ENCODE data around the gene TARS1. TPM values are rescaled to one million over a fixed set of nuclear protein-coding genes. Genes with fewer than 3 reads are reported as not detected.
A peak's percentile ranks its signal among the peaks of the same experiment; 100 is the strongest.

The TARS1 gene
- total RNA-seq, 1 experiment from 2014 or later = 584 TPM

DNA sequence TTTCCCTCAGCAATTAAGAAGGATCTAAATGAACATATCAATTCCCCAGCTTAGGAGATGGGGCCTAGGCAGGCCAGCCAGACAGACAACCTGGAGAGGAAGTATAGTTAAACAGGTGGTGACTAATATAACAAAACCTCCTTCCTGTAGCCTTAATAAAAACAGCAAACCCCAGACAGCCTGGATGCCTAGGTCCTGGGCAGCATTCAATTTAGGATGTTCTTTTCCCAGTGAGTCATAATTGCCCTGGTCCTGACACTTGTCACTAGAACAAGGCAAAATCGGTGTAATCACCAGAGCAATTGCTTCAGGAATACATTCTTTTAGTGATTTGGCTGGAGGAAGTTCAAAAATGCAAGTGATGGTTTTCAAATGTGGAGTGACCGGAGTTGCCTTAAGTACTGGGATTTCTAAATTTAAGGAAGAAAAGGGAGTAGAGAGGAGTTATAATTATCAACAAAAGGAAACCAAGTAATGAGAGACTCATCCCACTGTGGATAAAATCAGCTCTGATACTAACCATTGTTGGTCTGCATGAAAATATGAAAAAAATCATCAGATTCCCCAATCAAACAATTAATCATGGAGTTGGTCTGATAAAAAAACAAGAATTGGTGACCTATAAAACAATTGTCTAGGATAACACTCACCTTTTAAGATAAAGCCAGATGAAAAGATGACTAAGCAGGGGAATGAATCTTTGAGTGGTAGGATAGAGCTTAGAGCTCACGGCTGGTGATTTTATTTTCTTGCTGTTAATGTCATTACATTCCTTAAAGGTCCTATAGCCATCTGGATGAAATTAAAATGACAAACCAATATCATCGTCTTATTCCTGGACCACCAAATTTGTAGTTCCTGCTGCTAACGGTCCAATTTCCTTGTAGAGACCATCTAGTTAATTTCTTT lies 39.0 kb upstream of the TARS1 start:
- Histone ChIP-seq H3K4me2 (peak overlapping the region; percentile 40), H3K4me3 (no peak overlapping the region), H4K20me1 (ENCODE audit: insufficient read depth) (no peaks in the 10 kb centered on the region), H3K9me2 (ENCODE audit: insufficient read depth) (no peaks in the 10 kb centered on the region), H3K4me1 (replicated peaks; ENCODE audit: insufficient read depth) (peaks cover 32% of the 10 kb centered on the region), H3K27me3 (ENCODE audit: insufficient read depth, low read depth) (no peaks in the 10 kb centered on the region), H3K79me2 (ENCODE audit: low read depth) (no peaks in the 10 kb centered on the region), H3K27ac (peak overlapping the region; percentile 61), H3K9me3 (ENCODE audit: insufficient read depth, low read depth) (peaks cover 8% of the 10 kb centered on the region; the same call in 1 of the 2 replicates), H3F3A (ENCODE audit: insufficient read depth, low read depth) (peaks cover 23% of the 10 kb centered on the region), H3K36me3 (ENCODE audit: low read depth) (no peaks in the 10 kb centered on the region), H2AFZ (peak overlapping the region; percentile 56; the same call in 1 of the 2 replicates)
- no TSS peak for BruUV-seq (replicated peaks)
- peak; percentile 76 to 92 for DNase-seq
- no peak for TF ChIP-seq EZH2 (IDR thresholded peaks at IDR 0.05; ENCODE audit: low read depth)
- TF ChIP-seq, protein P1, sequence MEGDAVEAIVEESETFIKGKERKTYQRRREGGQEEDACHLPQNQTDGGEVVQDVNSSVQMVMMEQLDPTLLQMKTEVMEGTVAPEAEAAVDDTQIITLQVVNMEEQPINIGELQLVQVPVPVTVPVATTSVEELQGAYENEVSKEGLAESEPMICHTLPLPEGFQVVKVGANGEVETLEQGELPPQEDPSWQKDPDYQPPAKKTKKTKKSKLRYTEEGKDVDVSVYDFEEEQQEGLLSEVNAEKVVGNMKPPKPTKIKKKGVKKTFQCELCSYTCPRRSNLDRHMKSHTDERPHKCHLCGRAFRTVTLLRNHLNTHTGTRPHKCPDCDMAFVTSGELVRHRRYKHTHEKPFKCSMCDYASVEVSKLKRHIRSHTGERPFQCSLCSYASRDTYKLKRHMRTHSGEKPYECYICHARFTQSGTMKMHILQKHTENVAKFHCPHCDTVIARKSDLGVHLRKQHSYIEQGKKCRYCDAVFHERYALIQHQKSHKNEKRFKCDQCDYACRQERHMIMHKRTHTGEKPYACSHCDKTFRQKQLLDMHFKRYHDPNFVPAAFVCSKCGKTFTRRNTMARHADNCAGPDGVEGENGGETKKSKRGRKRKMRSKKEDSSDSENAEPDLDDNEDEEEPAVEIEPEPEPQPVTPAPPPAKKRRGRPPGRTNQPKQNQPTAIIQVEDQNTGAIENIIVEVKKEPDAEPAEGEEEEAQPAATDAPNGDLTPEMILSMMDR (conservative IDR thresholded peaks at IDR 0.05) = no peak
- intact Hi-C loops (cut with micrococcal nuclease; ENCODE audit: unreplicated experiment) = loop anchor here (1.0 to 5.0 kb wide), 4 partner anchors 58 to 634 kb away; no protein-coding TSS in a partner anchor
- ChIA-PET POLR2A (ENCODE audit: unreplicated experiment) (no interaction called here), CTCF (interaction anchor here (0.6 kb wide), 1 partner anchor 20 kb away, joined by 3 read pairs; no protein-coding TSS in a partner anchor)

DNA sequence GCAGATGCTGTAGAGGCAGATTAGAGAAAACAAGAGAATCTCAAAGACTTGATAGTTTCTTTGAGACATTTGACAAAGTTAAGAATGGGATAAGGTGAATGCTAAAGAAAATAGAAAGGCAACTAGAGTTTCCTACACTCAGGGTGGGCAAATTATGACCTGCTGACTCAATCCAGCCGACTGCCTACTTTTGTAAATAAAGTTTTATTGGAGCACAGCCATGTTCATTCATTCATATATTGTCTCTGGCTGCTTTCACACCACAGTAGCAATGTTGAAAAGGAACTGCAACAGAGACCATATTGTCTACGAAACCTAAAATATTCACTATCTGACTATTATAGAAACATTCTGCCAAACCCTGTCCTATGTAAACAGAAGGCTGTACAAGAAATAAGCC lies 37.6 kb upstream of the TARS1 start:
- Histone ChIP-seq H3K4me3 (no peak overlapping the region), H3K9me3 (ENCODE audit: insufficient read depth, low read depth) (peaks cover 8% of the 10 kb centered on the region; the same call in 1 of the 2 replicates), H2AFZ (no peak overlapping the region), H3K27me3 (ENCODE audit: insufficient read depth, low read depth) (no peaks in the 10 kb centered on the region), H3K36me3 (ENCODE audit: low read depth) (no peaks in the 10 kb centered on the region), H3F3A (ENCODE audit: insufficient read depth, low read depth) (peaks cover 23% of the 10 kb centered on the region), H3K27ac (no peak overlapping the region; the same call in 1 of the 2 replicates), H3K4me1 (replicated peaks; ENCODE audit: insufficient read depth) (peaks cover 32% of the 10 kb centered on the region), H3K4me2 (no peak overlapping the region), H3K9me2 (ENCODE audit: insufficient read depth) (no peaks in the 10 kb centered on the region), H3K79me2 (ENCODE audit: low read depth) (no peaks in the 10 kb centered on the region), H4K20me1 (ENCODE audit: insufficient read depth) (no peaks in the 10 kb centered on the region)
- POLR2A ChIA-PET (ENCODE audit: unreplicated experiment) = no interaction called here
- intact Hi-C loops (cut with micrococcal nuclease; ENCODE audit: unreplicated experiment) = loop anchor here (5.0 kb wide), 2 partner anchors 221 to 636 kb away; no protein-coding TSS in a partner anchor
- CTCF ChIA-PET = no interaction called here
- TF ChIP-seq, protein P1 (conservative IDR thresholded peaks at IDR 0.05) = no peak
- TF ChIP-seq EZH2 (IDR thresholded peaks at IDR 0.05; ENCODE audit: low read depth) = no peak
- no TSS peak for BruUV-seq (replicated peaks)
- peak in 1 of 2 experiments; percentile 2 for DNase-seq

DNA sequence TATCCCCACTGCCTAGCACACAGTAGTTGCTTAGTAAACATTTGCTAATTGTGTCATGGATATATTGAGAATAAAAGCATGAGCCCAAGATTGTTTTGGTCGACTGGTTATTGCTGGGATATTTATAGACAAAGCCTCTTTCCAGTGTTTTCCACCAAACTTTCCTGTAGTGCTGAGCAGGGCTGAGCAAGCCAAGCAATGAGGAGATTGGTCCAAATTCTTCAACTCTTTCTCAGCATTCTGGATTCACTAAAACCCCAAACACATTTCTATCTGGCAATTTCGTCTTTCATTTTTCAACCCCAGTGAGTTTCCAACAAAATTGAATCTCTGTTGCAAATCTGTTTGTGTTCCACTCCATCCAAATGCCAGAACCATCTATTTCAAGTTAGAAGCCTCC lies 31.9 kb upstream of the TARS1 start:
- DNase-seq = no peak
- Histone ChIP-seq H3K9me2 (ENCODE audit: insufficient read depth) (no peaks in the 10 kb centered on the region), H3K4me2 (no peak overlapping the region), H3K9me3 (ENCODE audit: insufficient read depth, low read depth) (no peaks in the 10 kb centered on the region), H4K20me1 (ENCODE audit: insufficient read depth) (no peaks in the 10 kb centered on the region), H3K4me3 (no peak overlapping the region), H3K79me2 (ENCODE audit: low read depth) (no peaks in the 10 kb centered on the region), H2AFZ (no peak overlapping the region), H3K4me1 (replicated peaks; ENCODE audit: insufficient read depth) (no peaks in the 10 kb centered on the region), H3F3A (ENCODE audit: insufficient read depth, low read depth) (no peaks in the 10 kb centered on the region), H3K36me3 (ENCODE audit: low read depth) (no peaks in the 10 kb centered on the region), H3K27me3 (ENCODE audit: insufficient read depth, low read depth) (no peaks in the 10 kb centered on the region), H3K27ac (no peak overlapping the region)
- CTCF ChIA-PET = no interaction called here
- intact Hi-C loops (cut with micrococcal nuclease; ENCODE audit: unreplicated experiment) = no loop called here
- TF ChIP-seq, protein P1 (conservative IDR thresholded peaks at IDR 0.05) = no peak
- no peak for TF ChIP-seq EZH2 (IDR thresholded peaks at IDR 0.05; ENCODE audit: low read depth)
- POLR2A ChIA-PET (ENCODE audit: unreplicated experiment) = no interaction called here
- no TSS peak for BruUV-seq (replicated peaks)

Data from PC-9 (cell line).